Tibial artery (tissue), 4 donors: ENCODE data around the gene ETV6.

Experiments
- DNase-seq, 2 donors: peaks; one replicate each; pipeline ENCODE4 v3.0.0-alpha.2; 2019
- H3K27ac ChIP-seq, 2 donors: fragments of 200-600 bp; sonication (generic) in 1 of 2; 1 replicate in 1 of 2; 2 replicates in 1 of 2; pipeline ENCODE4 v1.5.1; 2018 to 2019; ENCODE audit warnings: mild to moderate bottlenecking in 1 of 2
- H3K27me3 ChIP-seq, 2 donors: fragments of 200-600 bp; sonication (generic) in 1 of 2; one replicate each; pipeline versions ENCODE4 v1.5.1 to v1.6.0; 2016 to 2019
- H3K36me3 ChIP-seq, 3 donors: fragments of 200-600 bp; sonication (generic) in 2 of 3; one replicate each; pipeline ENCODE4 v1.5.1; 2016 to 2019; ENCODE audit warnings: mild to moderate bottlenecking in 2 of 3
- H3K4me1 ChIP-seq, 4 donors: fragments of 200-600 bp; sonication (generic) in 2 of 4; 1 replicate in 3 of 4; 2 replicates in 1 of 4; pipeline ENCODE4 v1.5.1; 2016 to 2019
- H3K4me3 ChIP-seq, 2 donors: fragments of 200-600 bp; sonication (generic) in 1 of 2; 1 replicate in 1 of 2; 2 replicates in 1 of 2; pipeline ENCODE4 v1.5.1; 2018 to 2019; ENCODE audit warnings: mild to moderate bottlenecking in 2 of 2
- H3K9me3 ChIP-seq, 3 donors: fragments of 200-600 bp; sonication (generic) in 1 of 3; one replicate each; pipeline ENCODE4 v1.5.1; 2016 to 2019
- intact Hi-C: fragments of 100-400 bp; cut with DNase I; formaldehyde crosslinking; loops from one replicate; pipeline ENCODE4 v1.15.0; 2023; ENCODE audit warnings: low total_unique reads
- TF ChIP-seq, protein P1 (sequence below), 2 experiments: fragments of 200-600 bp in 1 of 2; fragments of 450-650 bp in 1 of 2; IDR thresholded peaks; one replicate each; pipeline ENCODE4 v1.5.1; 2017 to 2019; ENCODE audit warnings: antibody characterized with exemption in 2 of 2, mild to moderate bottlenecking in 1 of 2, moderate library complexity in 1 of 2

Gene ETV6

GRCh38 chr12:11722071-11722470 is 72.6 kb downstream of the ETV6 start:
- Histone ChIP-seq H3K27ac (peak overlapping the region; percentile 30 to 76), H3K9me3 (no peaks in the 10 kb centered on the region), H3K36me3 (no peaks in the 10 kb centered on the region), H3K27me3 (no peaks in the 10 kb centered on the region), H3K4me3 (no peak overlapping the region), H3K4me1 (peaks cover 0 to 86% (median 63%) of the 10 kb centered on the region in 4 donors)
- DNase-seq: no peak
- intact Hi-C loops: no loop called here
- TF ChIP-seq, protein P1, sequence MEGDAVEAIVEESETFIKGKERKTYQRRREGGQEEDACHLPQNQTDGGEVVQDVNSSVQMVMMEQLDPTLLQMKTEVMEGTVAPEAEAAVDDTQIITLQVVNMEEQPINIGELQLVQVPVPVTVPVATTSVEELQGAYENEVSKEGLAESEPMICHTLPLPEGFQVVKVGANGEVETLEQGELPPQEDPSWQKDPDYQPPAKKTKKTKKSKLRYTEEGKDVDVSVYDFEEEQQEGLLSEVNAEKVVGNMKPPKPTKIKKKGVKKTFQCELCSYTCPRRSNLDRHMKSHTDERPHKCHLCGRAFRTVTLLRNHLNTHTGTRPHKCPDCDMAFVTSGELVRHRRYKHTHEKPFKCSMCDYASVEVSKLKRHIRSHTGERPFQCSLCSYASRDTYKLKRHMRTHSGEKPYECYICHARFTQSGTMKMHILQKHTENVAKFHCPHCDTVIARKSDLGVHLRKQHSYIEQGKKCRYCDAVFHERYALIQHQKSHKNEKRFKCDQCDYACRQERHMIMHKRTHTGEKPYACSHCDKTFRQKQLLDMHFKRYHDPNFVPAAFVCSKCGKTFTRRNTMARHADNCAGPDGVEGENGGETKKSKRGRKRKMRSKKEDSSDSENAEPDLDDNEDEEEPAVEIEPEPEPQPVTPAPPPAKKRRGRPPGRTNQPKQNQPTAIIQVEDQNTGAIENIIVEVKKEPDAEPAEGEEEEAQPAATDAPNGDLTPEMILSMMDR (IDR thresholded peaks at IDR 0.05): no peak

DNA sequence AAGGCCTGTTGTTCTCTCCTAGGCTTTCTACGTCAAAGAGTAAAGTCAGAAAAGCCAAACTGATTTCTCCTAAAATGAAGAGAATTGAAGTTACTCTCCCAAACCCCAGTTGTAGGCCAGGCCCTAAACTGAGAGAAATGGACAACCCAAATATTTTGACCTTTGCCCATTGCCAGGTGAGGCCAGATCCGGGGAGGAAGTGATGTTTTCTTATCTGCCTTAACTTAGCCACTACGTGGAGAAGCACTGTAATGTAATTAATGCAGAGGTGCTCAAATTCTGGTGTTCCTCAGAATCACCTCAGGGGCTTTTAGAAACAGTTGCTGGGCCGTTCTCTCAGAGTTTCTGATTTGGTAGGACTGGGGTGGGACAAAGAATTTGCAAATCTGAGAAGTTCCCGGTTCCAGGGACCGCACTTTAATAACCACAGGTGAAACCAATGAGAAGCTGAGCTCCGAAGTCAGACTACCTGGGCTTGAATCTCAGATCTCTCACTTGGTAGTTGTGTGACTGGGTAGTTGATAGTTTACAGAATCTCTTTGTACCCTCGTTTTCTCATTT is 73.2 kb downstream of the ETV6 start:
- intact Hi-C loops: no loop called here
- H3K4me3 ChIP-seq: no peak overlapping the region
- peak overlapping the region; percentile 30 to 76 for H3K27ac ChIP-seq
- peaks cover 0 to 86% (median 61%) of the 10 kb centered on the region in 4 donors for H3K4me1 ChIP-seq
- no peaks in the 10 kb centered on the region for H3K27me3 ChIP-seq
- no peaks in the 10 kb centered on the region for H3K36me3 ChIP-seq
- TF ChIP-seq, protein P1 (IDR thresholded peaks at IDR 0.05): peak in 1 of 2 experiments; percentile 2
- no peak for DNase-seq
- no peaks in the 10 kb centered on the region for H3K9me3 ChIP-seq

DNA sequence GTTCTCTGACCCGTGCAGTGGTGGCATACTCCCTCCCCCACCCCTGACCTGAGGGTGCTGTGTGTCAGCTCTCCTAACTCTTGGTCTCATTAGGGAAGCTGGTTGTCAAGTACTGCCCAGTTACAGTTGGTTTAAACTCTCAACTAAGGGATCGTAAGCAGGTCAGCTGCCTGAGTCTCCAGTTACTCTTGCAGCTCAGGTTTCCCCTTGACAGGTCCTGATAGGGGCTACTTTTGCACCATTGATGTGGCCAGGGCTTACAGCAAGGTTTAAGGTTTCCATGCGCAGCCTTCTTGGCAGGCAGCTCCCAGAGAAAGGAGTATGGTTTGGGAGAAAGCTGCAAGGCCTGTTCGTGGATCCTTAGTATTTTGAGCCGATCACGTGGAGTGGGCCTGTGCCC is 74.5 kb downstream of the ETV6 start:
- DNase-seq: no peak
- intact Hi-C loops: no loop called here
- TF ChIP-seq, protein P1 (IDR thresholded peaks at IDR 0.05): no peak
- H3K4me1 ChIP-seq: peaks cover 0 to 86% (median 62%) of the 10 kb centered on the region in 4 donors
- peak overlapping the region; percentile 61 to 76 for H3K27ac ChIP-seq
- no peaks in the 10 kb centered on the region for H3K9me3 ChIP-seq
- no peaks in the 10 kb centered on the region for H3K36me3 ChIP-seq
- no peaks in the 10 kb centered on the region for H3K27me3 ChIP-seq
- H3K4me3 ChIP-seq: no peak overlapping the region

DNA sequence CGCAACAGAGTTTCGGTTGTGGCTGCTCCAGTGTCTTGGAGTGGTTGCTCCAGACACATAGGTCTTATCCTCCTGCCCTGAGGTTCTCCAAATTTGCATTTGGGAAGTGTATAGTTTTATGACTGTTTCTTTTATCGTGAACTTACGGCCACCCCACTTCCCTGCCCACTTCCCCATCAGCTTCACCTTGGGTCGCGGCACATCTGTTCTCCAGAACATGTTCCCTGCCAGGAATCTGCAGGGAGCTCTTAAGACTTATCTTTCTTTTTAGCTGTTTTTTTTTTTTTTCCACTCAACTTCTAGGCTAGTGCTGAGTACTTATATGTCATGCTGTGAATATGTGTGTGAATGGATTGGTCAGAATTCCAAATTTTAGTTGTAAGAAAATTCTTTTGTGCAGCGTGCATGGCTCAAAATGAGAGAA is 75.4 kb downstream of the ETV6 start:
- DNase-seq: no peak
- no peaks in the 10 kb centered on the region for H3K27me3 ChIP-seq
- H3K4me3 ChIP-seq: peak overlapping the region in 1 of 2 donors; percentile 10
- intact Hi-C loops: no loop called here
- peak overlapping the region; percentile 61 to 76 for H3K27ac ChIP-seq
- H3K36me3 ChIP-seq: no peaks in the 10 kb centered on the region
- no peaks in the 10 kb centered on the region for H3K9me3 ChIP-seq
- H3K4me1 ChIP-seq: peaks cover 0 to 86% (median 62%) of the 10 kb centered on the region in 4 donors
- TF ChIP-seq, protein P1 (IDR thresholded peaks at IDR 0.05): no peak

DNA sequence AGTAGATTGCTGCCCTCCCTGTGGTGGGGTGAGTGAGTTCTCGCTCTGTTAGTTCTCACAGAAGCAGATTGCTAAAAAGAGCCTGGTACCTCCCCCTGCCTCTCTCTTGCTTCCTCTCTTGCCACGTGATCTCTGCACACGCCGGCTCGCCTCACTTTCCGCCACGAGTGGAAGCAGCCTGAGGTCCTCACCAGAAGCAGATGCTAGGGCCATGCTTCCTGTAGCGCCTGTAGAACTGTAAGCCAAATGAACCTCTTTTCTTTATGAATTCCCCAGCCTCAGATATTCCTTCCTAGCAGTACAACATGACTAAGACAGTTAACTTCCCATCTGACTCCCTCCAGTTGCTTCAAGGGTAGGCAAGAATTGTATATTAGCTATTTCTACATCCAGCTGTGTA is 76.2 kb downstream of the ETV6 start:
- H3K4me3 ChIP-seq: no peak overlapping the region
- no peaks in the 10 kb centered on the region for H3K36me3 ChIP-seq
- H3K27me3 ChIP-seq: no peaks in the 10 kb centered on the region
- TF ChIP-seq, protein P1 (IDR thresholded peaks at IDR 0.05): no peak
- peaks cover 0 to 85% (median 65%) of the 10 kb centered on the region in 4 donors for H3K4me1 ChIP-seq
- no peaks in the 10 kb centered on the region for H3K9me3 ChIP-seq
- H3K27ac ChIP-seq: peak overlapping the region; percentile 61 to 76
- intact Hi-C loops: no loop called here
- no peak for DNase-seq
